ENCODE data around the gene TTLL3. TPM values are rescaled to one million over a fixed set of nuclear protein-coding genes. Genes with fewer than 3 reads are reported as not detected.

The TTLL3 gene
- total RNA-seq, 1 experiment from 2014 or later = 19.5 TPM

GRCh38 chr3:9782770-9783169 is 27.3 kb upstream of the TTLL3 start:
- CTCF ChIA-PET = interaction anchor here (0.7 to 1.0 kb wide), 2 partner anchors 14 to 77 kb away, joined by 3 to 4 read pairs; no protein-coding TSS in a partner anchor

DNA sequence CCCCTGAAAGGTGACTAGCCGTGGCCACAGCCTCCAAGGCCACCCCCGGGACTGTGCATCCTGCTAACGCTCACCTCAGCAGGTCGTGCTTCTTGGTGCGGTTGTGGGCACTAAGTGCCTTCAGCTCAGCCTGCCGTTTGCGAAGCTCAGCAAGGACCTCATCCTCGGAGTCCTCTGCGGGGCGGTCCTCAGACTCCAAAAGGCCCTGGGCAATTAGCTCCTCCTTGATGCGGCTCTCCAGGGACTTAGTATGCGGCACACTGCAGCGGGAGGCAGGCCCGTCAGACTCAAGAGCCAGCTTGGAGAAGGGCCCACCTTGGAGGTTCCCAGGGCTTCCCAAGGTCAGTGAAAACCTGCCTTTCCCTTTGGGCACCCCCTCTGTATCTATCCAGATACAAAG is 26.1 kb upstream of the TTLL3 start:
- Mint-ChIP-seq H3K4me1 (ENCODE audit: low read depth, unreplicated experiment) (no peaks in the 10 kb centered on the region), H3K27me3 (ENCODE audit: unreplicated experiment) (no peaks in the 10 kb centered on the region), H3K27ac (ENCODE audit: unreplicated experiment) (no peak overlapping the region), H3K36me3 (ENCODE audit: insufficient read depth, unreplicated experiment) (peaks cover 45% of the 10 kb centered on the region), H3K4me3 (ENCODE audit: low read depth, unreplicated experiment) (no peak overlapping the region), H3K9me3 (ENCODE audit: low read depth, unreplicated experiment) (no peaks in the 10 kb centered on the region)
- no TSS peak for BruUV-seq (replicated peaks)
- DNase-seq = no peak
- intact Hi-C loops (cut with micrococcal nuclease; ENCODE audit: unreplicated experiment) = no loop called here
- CTCF ChIA-PET = no interaction called here
- TF ChIP-seq, protein P1, sequence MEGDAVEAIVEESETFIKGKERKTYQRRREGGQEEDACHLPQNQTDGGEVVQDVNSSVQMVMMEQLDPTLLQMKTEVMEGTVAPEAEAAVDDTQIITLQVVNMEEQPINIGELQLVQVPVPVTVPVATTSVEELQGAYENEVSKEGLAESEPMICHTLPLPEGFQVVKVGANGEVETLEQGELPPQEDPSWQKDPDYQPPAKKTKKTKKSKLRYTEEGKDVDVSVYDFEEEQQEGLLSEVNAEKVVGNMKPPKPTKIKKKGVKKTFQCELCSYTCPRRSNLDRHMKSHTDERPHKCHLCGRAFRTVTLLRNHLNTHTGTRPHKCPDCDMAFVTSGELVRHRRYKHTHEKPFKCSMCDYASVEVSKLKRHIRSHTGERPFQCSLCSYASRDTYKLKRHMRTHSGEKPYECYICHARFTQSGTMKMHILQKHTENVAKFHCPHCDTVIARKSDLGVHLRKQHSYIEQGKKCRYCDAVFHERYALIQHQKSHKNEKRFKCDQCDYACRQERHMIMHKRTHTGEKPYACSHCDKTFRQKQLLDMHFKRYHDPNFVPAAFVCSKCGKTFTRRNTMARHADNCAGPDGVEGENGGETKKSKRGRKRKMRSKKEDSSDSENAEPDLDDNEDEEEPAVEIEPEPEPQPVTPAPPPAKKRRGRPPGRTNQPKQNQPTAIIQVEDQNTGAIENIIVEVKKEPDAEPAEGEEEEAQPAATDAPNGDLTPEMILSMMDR (IDR thresholded peaks at IDR 0.05; ENCODE audit: unreplicated experiment) = no peak

More at GRCh38 chr3:9782770-9783169, 27.3 kb upstream of the TTLL3 start:
- H3K27me3 Mint-ChIP-seq (ENCODE audit: unreplicated experiment) = no peaks in the 10 kb centered on the region
- BruUV-seq (replicated peaks) = no TSS peak
- no peaks in the 10 kb centered on the region for H3K9me3 Mint-ChIP-seq (ENCODE audit: low read depth, unreplicated experiment)
- no peaks in the 10 kb centered on the region for H3K4me1 Mint-ChIP-seq (ENCODE audit: low read depth, unreplicated experiment)
- intact Hi-C loops (cut with micrococcal nuclease; ENCODE audit: unreplicated experiment) = no loop called here
- TF ChIP-seq, protein P1 (IDR thresholded peaks at IDR 0.05; ENCODE audit: unreplicated experiment) = no peak
- no peak overlapping the region for H3K27ac Mint-ChIP-seq (ENCODE audit: unreplicated experiment)
- no peak overlapping the region for H3K4me3 Mint-ChIP-seq (ENCODE audit: low read depth, unreplicated experiment)
- H3K36me3 Mint-ChIP-seq (ENCODE audit: insufficient read depth, unreplicated experiment) = peaks cover 35% of the 10 kb centered on the region
- no peak for DNase-seq

DNA sequence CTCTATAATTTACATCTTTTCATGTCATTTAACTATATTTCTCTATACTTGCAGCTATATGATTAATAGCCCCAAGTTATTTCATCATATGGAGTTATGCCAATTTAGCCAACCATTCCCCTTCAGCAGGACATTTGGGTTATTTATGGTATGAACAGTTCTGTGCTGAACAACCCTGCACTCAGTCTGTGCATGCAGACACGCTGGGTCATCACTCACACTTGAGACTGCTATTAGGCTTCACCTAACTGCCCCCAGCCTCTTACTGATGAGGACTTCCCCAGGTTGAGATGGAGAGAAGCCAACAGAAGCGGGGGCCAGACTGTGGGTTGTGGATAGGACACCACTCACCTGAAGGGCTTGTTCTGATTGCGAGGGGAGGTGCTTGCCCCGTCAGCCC is 25.1 kb upstream of the TTLL3 start:
- CTCF ChIA-PET = no interaction called here
- no peaks in the 10 kb centered on the region for H3K4me1 Mint-ChIP-seq (ENCODE audit: low read depth, unreplicated experiment)
- no peaks in the 10 kb centered on the region for H3K9me3 Mint-ChIP-seq (ENCODE audit: low read depth, unreplicated experiment)
- H3K27ac Mint-ChIP-seq (ENCODE audit: unreplicated experiment) = no peak overlapping the region
- H3K36me3 Mint-ChIP-seq (ENCODE audit: insufficient read depth, unreplicated experiment) = peaks cover 50% of the 10 kb centered on the region
- TF ChIP-seq, protein P1 (IDR thresholded peaks at IDR 0.05; ENCODE audit: unreplicated experiment) = no peak
- no peak for DNase-seq
- intact Hi-C loops (cut with micrococcal nuclease; ENCODE audit: unreplicated experiment) = no loop called here
- no peak overlapping the region for H3K4me3 Mint-ChIP-seq (ENCODE audit: low read depth, unreplicated experiment)
- no peaks in the 10 kb centered on the region for H3K27me3 Mint-ChIP-seq (ENCODE audit: unreplicated experiment)
- BruUV-seq (replicated peaks) = no TSS peak

- Mint-ChIP-seq H3K4me1 (ENCODE audit: low read depth, unreplicated experiment) (no peaks in the 10 kb centered on the region), H3K27me3 (ENCODE audit: unreplicated experiment) (no peaks in the 10 kb centered on the region), H3K4me3 (ENCODE audit: low read depth, unreplicated experiment) (no peak overlapping the region), H3K9me3 (ENCODE audit: low read depth, unreplicated experiment) (no peaks in the 10 kb centered on the region), H3K27ac (ENCODE audit: unreplicated experiment) (no peak overlapping the region), H3K36me3 (ENCODE audit: insufficient read depth, unreplicated experiment) (peaks cover 50% of the 10 kb centered on the region)
- DNase-seq = no peak
- intact Hi-C loops (cut with micrococcal nuclease; ENCODE audit: unreplicated experiment) = no loop called here
- TF ChIP-seq, protein P1 (IDR thresholded peaks at IDR 0.05; ENCODE audit: unreplicated experiment) = no peak
- BruUV-seq (replicated peaks) = no TSS peak
- CTCF ChIA-PET = no interaction called here
Measured at GRCh38 chr3:9785602-9786001, 24.5 kb upstream of the TTLL3 start.
